Cardiac muscle cell (in vitro differentiated cells and primary cell): ENCODE data around the gene TSGA10IP. TPM values are rescaled to one million over a fixed set of nuclear protein-coding genes. Genes with fewer than 3 reads are reported as not detected.
A peak's percentile ranks its signal among the peaks of the same experiment; 100 is the strongest.

ENCODE experiments used
- DNase-seq, 2 donors: peaks; one replicate each; pipeline versions ENCODE4 v3.0.0 to v3.0.0-alpha.2; 2010 to 2017; ENCODE audit warnings: low read depth in 1 of 2, low spot score in 1 of 2
- H3K27ac ChIP-seq: fragments of 200-600 bp; sonication (generic); 2 replicates; pipeline ENCODE4 v1.5.1; 2016
- H3K27me3 ChIP-seq: fragments of 200-600 bp; sonication (generic); 2 replicates; pipeline ENCODE4 v1.6.0; 2016; ENCODE audit warnings: control low read depth
- H3K36me3 ChIP-seq: fragments of 200-600 bp; sonication (generic); 2 replicates; pipeline ENCODE4 v1.5.1; 2016; ENCODE audit warnings: control low read depth
- H3K4me1 ChIP-seq: fragments of 200-600 bp; sonication (generic); 2 replicates; pipeline ENCODE4 v1.8.1; 2017; ENCODE audit warnings: low read depth, mild to moderate bottlenecking, mixed run types
- H3K4me3 ChIP-seq: fragments of 200-600 bp; sonication (generic); 2 replicates; pipeline ENCODE4 v1.5.1; 2016; ENCODE audit warnings: mild to moderate bottlenecking
- H3K9me3 ChIP-seq: fragments of 200-600 bp; sonication (generic); 2 replicates; pipeline ENCODE4 v1.5.1; 2017; ENCODE audit warnings: low read depth, mild to moderate bottlenecking, control low read depth
- CTCF ChIP-seq: IDR thresholded peaks from 2 replicates; pipeline ENCODE4 v1.5.1; 2012; ENCODE audit warnings: low read depth, mild to moderate bottlenecking, low read length
- polyA plus RNA-seq: library from polyadenylated mRNA; unstranded; fragments of >200 nt; fragmentation: Nextera tagmentation; extraction: Ambion mirVana; gene quantifications from 2 replicates; pipeline ENCODE4 v1.2.1, GENCODE V29; 2016
- total RNA-seq: library from RNA; depleted of rRNA; stranded (reverse); fragments of >200 nt; gene quantifications from 2 replicates; pipeline ENCODE4 v1.2.3, GENCODE V29; 2016

TSGA10IP gene
- total and polyA plus RNA-seq, 2 experiments from 2014 or later, result 1.0 to 1.1 TPM

- no peak for DNase-seq
- H3K4me1 ChIP-seq, result no peaks in the 10 kb centered on the region
- H3K27ac ChIP-seq, result no peak overlapping the region
- peaks cover 60% of the 10 kb centered on the region for H3K27me3 ChIP-seq
- H3K9me3 ChIP-seq, result no peaks in the 10 kb centered on the region
- no peaks in the 10 kb centered on the region for H3K36me3 ChIP-seq
- H3K4me3 ChIP-seq, result no peak overlapping the region
- no peak for TF ChIP-seq CTCF
These were observed 38.7 kb upstream of the TSGA10IP start for GRCh38 chr11:65906602-65907001.

- no peak overlapping the region for H3K27ac ChIP-seq
These were observed 37.4 kb upstream of the TSGA10IP start for GRCh38 chr11:65907878-65908277.

GRCh38 chr11:65911682-65912568 lies 33.4 kb upstream of the TSGA10IP start:
- Histone ChIP-seq H3K9me3 (no peaks in the 10 kb centered on the region), H3K4me3 (no peak overlapping the region), H3K36me3 (no peaks in the 10 kb centered on the region), H3K4me1 (no peaks in the 10 kb centered on the region), H3K27ac (no peak overlapping the region), H3K27me3 (peaks cover 20% of the 10 kb centered on the region)
- peak; percentile 34 for TF ChIP-seq CTCF
- DNase-seq, result peak; percentile 51 to 82

More at GRCh38 chr11:65907878-65908277, 37.4 kb upstream of the TSGA10IP start:
- Histone ChIP-seq H3K27me3 (peaks cover 49% of the 10 kb centered on the region), H3K36me3 (no peaks in the 10 kb centered on the region), H3K4me3 (no peak overlapping the region), H3K9me3 (no peaks in the 10 kb centered on the region), H3K4me1 (no peaks in the 10 kb centered on the region)
- no peak for TF ChIP-seq CTCF
- DNase-seq, result no peak

GRCh38 chr11:65912845-65913244 lies 32.4 kb upstream of the TSGA10IP start:
- no peak for DNase-seq
- Histone ChIP-seq H3K9me3 (no peaks in the 10 kb centered on the region), H3K4me1 (no peaks in the 10 kb centered on the region), H3K36me3 (no peaks in the 10 kb centered on the region), H3K27ac (no peak overlapping the region), H3K4me3 (no peak overlapping the region), H3K27me3 (peaks cover 13% of the 10 kb centered on the region)
- TF ChIP-seq CTCF, result no peak

GRCh38 chr11:65915101-65915820 lies 30.0 kb upstream of the TSGA10IP start:
- H3K4me3 ChIP-seq, result no peak overlapping the region
- no peak for DNase-seq

More at GRCh38 chr11:65915101-65915820, 30.0 kb upstream of the TSGA10IP start:
- TF ChIP-seq CTCF, result no peak
- H3K9me3 ChIP-seq, result no peaks in the 10 kb centered on the region
- peaks cover 4% of the 10 kb centered on the region for H3K4me1 ChIP-seq
- peak overlapping the region; percentile 10 for H3K27ac ChIP-seq
- no peaks in the 10 kb centered on the region for H3K27me3 ChIP-seq
- no peaks in the 10 kb centered on the region for H3K36me3 ChIP-seq
